ENCODE data around the gene SH2B3.

SH2B3 gene

GRCh38 chr12:111412830-111413441 lies 7.2 kb downstream of the SH2B3 start:
- Histone ChIP-seq H3K9me3 (no peaks in the 10 kb centered on the region), H3K36me3 (peaks cover 0 to 4% (median under 1%) of the 10 kb centered on the region in 3 donors), H3K27me3 (no peaks in the 10 kb centered on the region), H3K4me1 (peaks cover 0 to 54% (median 41%) of the 10 kb centered on the region in 4 donors), H3K27ac (peak overlapping the region in 1 of 2 donors; percentile 55), H3K4me3 (no peak overlapping the region)
- no peak for DNase-seq
- TF ChIP-seq CTCF (IDR thresholded peaks at IDR 0.05) = no peak
- intact Hi-C loops (cut with DNase I; ENCODE audit: low total_unique reads) = no loop called here

GRCh38 chr12:111413442-111414086 lies 7.8 kb downstream of the SH2B3 start:
- TF ChIP-seq CTCF (IDR thresholded peaks at IDR 0.05) = no peak
- DNase-seq = no peak
- peaks cover 1 to 10% (median 7%) of the 10 kb centered on the region in 3 donors for H3K36me3 ChIP-seq
- H3K27ac ChIP-seq = no peak overlapping the region
- intact Hi-C loops (cut with DNase I; ENCODE audit: low total_unique reads) = no loop called here
- H3K27me3 ChIP-seq = no peaks in the 10 kb centered on the region
- no peaks in the 10 kb centered on the region for H3K9me3 ChIP-seq
- H3K4me1 ChIP-seq = peaks cover 0 to 50% (median 38%) of the 10 kb centered on the region in 4 donors
- no peak overlapping the region for H3K4me3 ChIP-seq

GRCh38 chr12:111414711-111415252 lies 9.1 kb downstream of the SH2B3 start:
- Histone ChIP-seq H3K4me3 (no peak overlapping the region), H3K36me3 (peaks cover 7 to 19% (median 18%) of the 10 kb centered on the region in 3 donors), H3K27me3 (no peaks in the 10 kb centered on the region), H3K27ac (no peak overlapping the region), H3K9me3 (no peaks in the 10 kb centered on the region), H3K4me1 (peaks cover 0 to 37% (median 26%) of the 10 kb centered on the region in 4 donors)
- no peak for DNase-seq
- intact Hi-C loops (cut with DNase I; ENCODE audit: low total_unique reads) = no loop called here
- no peak for TF ChIP-seq CTCF (IDR thresholded peaks at IDR 0.05)

DNA sequence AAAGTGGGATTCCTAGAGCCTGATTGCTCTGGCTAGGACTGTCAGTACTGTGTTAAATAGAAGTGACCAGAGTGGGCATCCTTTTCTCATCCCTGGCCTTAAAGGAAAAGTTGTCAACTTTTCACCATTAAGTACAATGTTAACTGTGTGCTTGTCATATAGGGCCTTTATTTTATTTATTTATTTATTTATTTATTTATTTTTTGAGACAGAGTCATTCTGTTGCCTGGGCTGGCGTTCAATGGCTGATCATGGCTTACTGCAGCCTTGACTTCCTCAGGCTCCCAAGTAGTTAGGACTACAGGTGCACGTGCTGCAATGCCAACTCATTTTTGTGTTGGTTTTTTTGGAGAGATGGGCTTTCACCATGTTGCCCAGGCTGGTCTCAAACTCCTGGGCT lies 11.6 kb downstream of the SH2B3 start:
- Histone ChIP-seq H3K36me3 (peaks cover 7 to 37% (median 33%) of the 10 kb centered on the region in 3 donors), H3K27ac (no peak overlapping the region), H3K4me3 (no peak overlapping the region), H3K9me3 (no peaks in the 10 kb centered on the region), H3K4me1 (peaks cover 0 to 12% (median 2%) of the 10 kb centered on the region in 4 donors), H3K27me3 (no peaks in the 10 kb centered on the region)
- intact Hi-C loops (cut with DNase I; ENCODE audit: low total_unique reads) = no loop called here
- no peak for TF ChIP-seq CTCF (IDR thresholded peaks at IDR 0.05)
- no peak for DNase-seq

GRCh38 chr12:111417784-111418593 lies 12.3 kb downstream of the SH2B3 start:
- DNase-seq = no peak
- peaks cover 7 to 37% (median 33%) of the 10 kb centered on the region in 3 donors for H3K36me3 ChIP-seq
- H3K4me3 ChIP-seq = no peak overlapping the region
- no peak for TF ChIP-seq CTCF (IDR thresholded peaks at IDR 0.05)
- no peaks in the 10 kb centered on the region for H3K27me3 ChIP-seq
- peaks cover 0 to 10% (median 0%) of the 10 kb centered on the region in 4 donors for H3K4me1 ChIP-seq
- no peaks in the 10 kb centered on the region for H3K9me3 ChIP-seq
- H3K27ac ChIP-seq = no peak overlapping the region
- intact Hi-C loops (cut with DNase I; ENCODE audit: low total_unique reads) = no loop called here
